Left forelimb (tissue), 1 donor: Measurements from ENCODE around the gene BTRC.
"Not testable (repeated sequence)": the region's sequence is repeated elsewhere in the genome, so short reads cannot be mapped to it uniquely, and the experiment has no call there.

ENCODE experiments used
- DNase-seq: peaks from one replicate; pipeline ENCODE4 v3.0.0-alpha.2; 2018; ENCODE audit warnings: low spot score

The BTRC gene

GRCh38 chr10:101386659-101387259 lies 32.8 kb downstream of the BTRC start:
- DNase-seq: no peak

- no peak for DNase-seq
Measured at GRCh38 chr10:101388676-101389276, 34.8 kb downstream of the BTRC start.

- not testable (repeated sequence) for DNase-seq
Measured at GRCh38 chr10:101389532-101389931, 35.6 kb downstream of the BTRC start.

- no peak for DNase-seq
Measured at GRCh38 chr10:101389986-101390531, 36.1 kb downstream of the BTRC start.

GRCh38 chr10:101393378-101393777 lies 39.4 kb downstream of the BTRC start:
- DNase-seq: no peak

- DNase-seq: no peak
Measured at GRCh38 chr10:101394524-101395133, 40.7 kb downstream of the BTRC start.

GRCh38 chr10:101397140-101397539 lies 43.2 kb downstream of the BTRC start:
- no peak for DNase-seq

GRCh38 chr10:101400585-101400984 lies 46.6 kb downstream of the BTRC start:
- DNase-seq: no peak

GRCh38 chr10:101402711-101403110 lies 48.7 kb downstream of the BTRC start:
- no peak for DNase-seq

GRCh38 chr10:101403161-101403560 lies 49.2 kb downstream of the BTRC start:
- no peak for DNase-seq

- DNase-seq: no peak
Measured at GRCh38 chr10:101405001-101405400, 51.0 kb downstream of the BTRC start.

- DNase-seq: no peak
Measured at GRCh38 chr10:101411598-101411997, 57.6 kb downstream of the BTRC start.

- DNase-seq: no peak
Measured at GRCh38 chr10:101414034-101414433, 60.1 kb downstream of the BTRC start.

GRCh38 chr10:101415884-101416283 lies 61.9 kb downstream of the BTRC start:
- DNase-seq: no peak

- DNase-seq: not testable (repeated sequence)
Measured at GRCh38 chr10:101421967-101422366, 68.0 kb downstream of the BTRC start.

GRCh38 chr10:101425535-101425934 lies 71.6 kb downstream of the BTRC start:
- no peak for DNase-seq

GRCh38 chr10:101428036-101428435 lies 74.1 kb downstream of the BTRC start:
- DNase-seq: no peak

- DNase-seq: no peak
Measured at GRCh38 chr10:101429423-101429822, 75.5 kb downstream of the BTRC start.

- DNase-seq: no peak
Measured at GRCh38 chr10:101436302-101436701, 82.3 kb downstream of the BTRC start.

- DNase-seq: no peak
Measured at GRCh38 chr10:101438881-101439391, 85.0 kb downstream of the BTRC start.

- no peak for DNase-seq
Measured at GRCh38 chr10:101441541-101442455, 87.8 kb downstream of the BTRC start.

- DNase-seq: no peak
Measured at GRCh38 chr10:101442456-101442800, 88.5 kb downstream of the BTRC start.
